Peyer's patch (tissue), 4 donors: ENCODE measurements around the gene GSX1.

Source experiments
- CTCF ChIP-seq, 6 experiments: fragments of 450-650 bp in 4 of 6; fragments of 200-600 bp in 2 of 6; sonication (generic) in 1 of 6; IDR thresholded peaks; one replicate each; pipeline ENCODE4 v1.5.1; 2017 to 2019; ENCODE audit warnings: antibody characterized with exemption in 6 of 6, mild to moderate bottlenecking in 3 of 6, moderate library complexity in 1 of 6
- POLR2A ChIP-seq, 2 donors: fragments of 450-650 bp; IDR thresholded peaks; one replicate each; pipeline ENCODE4 v1.5.1; 2017; ENCODE audit warnings: antibody characterized with exemption in 2 of 2, mild to moderate bottlenecking in 2 of 2, moderate library complexity in 2 of 2

GRCh38 chr13:27826379-27827353 lies 34.4 kb downstream of the GSX1 start:
- TF ChIP-seq CTCF (IDR thresholded peaks at IDR 0.05) (peak; percentile 83 to 95 (median 90)), POLR2A (IDR thresholded peaks at IDR 0.05) (no peak)
